Gastroesophageal sphincter (tissue), 4 donors: ENCODE data around the gene OR2S2. TPM values are rescaled to one million over a fixed set of nuclear protein-coding genes. Genes with fewer than 3 reads are reported as not detected.

ENCODE experiments used
- ATAC-seq: fragments of 150-250 bp; one replicate; pipeline ENCODE4 v1.9.1; 2016; ENCODE audit warnings: mild to moderate bottlenecking, moderate library complexity
- H3K27ac ChIP-seq, 4 donors: fragments of 200-600 bp; sonication (generic) in 3 of 4; 1 replicate in 3 of 4; 2 replicates in 1 of 4; pipeline ENCODE4 v1.5.1; 2016 to 2019
- H3K27me3 ChIP-seq: fragments of 200-600 bp; sonication (generic); one replicate; pipeline ENCODE4 v1.5.1; 2019
- H3K36me3 ChIP-seq, 2 donors: fragments of 200-600 bp; sonication (generic); one replicate each; pipeline ENCODE4 v1.5.1; 2019; ENCODE audit warnings: control low read depth in 1 of 2
- H3K4me1 ChIP-seq, 3 donors: fragments of 200-600 bp; sonication (generic); 1 replicate in 2 of 3; 2 replicates in 1 of 3; pipeline ENCODE4 v1.5.1; 2016 to 2019; ENCODE audit warnings: control low read depth in 2 of 3
- H3K4me3 ChIP-seq, 2 donors: fragments of 200-600 bp; sonication (generic); one replicate each; pipeline ENCODE4 v1.5.1; 2019; ENCODE audit warnings: mild to moderate bottlenecking in 1 of 2, moderate library complexity in 1 of 2
- H3K9me3 ChIP-seq, 3 donors: fragments of 200-600 bp; sonication (generic); one replicate each; pipeline ENCODE4 v1.5.1; 2017 to 2019; ENCODE audit warnings: control low read depth in 2 of 3
- CTCF ChIP-seq, 4 experiments: fragments of 200-600 bp in 2 of 4; fragments of 450-650 bp in 2 of 4; sonication (generic) in 1 of 4; IDR thresholded peaks; one replicate each; pipeline ENCODE4 v1.5.1; 2017 to 2019; ENCODE audit warnings: antibody characterized with exemption in 4 of 4, mild to moderate bottlenecking in 2 of 4, moderate library complexity in 2 of 4
- EP300 ChIP-seq: sonication (generic); formaldehyde crosslinking; IDR thresholded peaks from one replicate; pipeline ENCODE4 v1.6.1; 2017; ENCODE audit warnings: antibody characterized with exemption, mild to moderate bottlenecking
- POLR2A ChIP-seq, 2 donors: fragments of 450-650 bp; IDR thresholded peaks; one replicate each; pipeline ENCODE4 v1.6.1; 2017; ENCODE audit warnings: antibody characterized with exemption in 2 of 2, mild to moderate bottlenecking in 2 of 2, moderate library complexity in 1 of 2
- POLR2AphosphoS5 ChIP-seq: sonication (generic); formaldehyde crosslinking; IDR thresholded peaks from one replicate; pipeline ENCODE4 v1.6.1; 2017; ENCODE audit warnings: antibody characterized with exemption
- WGBS, 2 donors: methylation state at CpG; one replicate each; pipeline ENCODE4 v1.1.5; 2018; ENCODE audit warnings: low coverage in 1 of 2; 5-methylcytosine and 5-hydroxymethylcytosine counted together
- total RNA-seq, 4 donors: library from RNA; depleted of rRNA; stranded (reverse); fragments of >200 nt; gene quantifications; one replicate each; pipeline ENCODE4 v1.1.0, GENCODE V29; 2016

The OR2S2 gene
- total RNA-seq, 4 donors from 2014 or later: not detected

GRCh38 chr9:35907711-35908503, 50.0 kb downstream of the OR2S2 start:
- peak; percentile 82 for ATAC-seq
- H3K4me3 ChIP-seq: peak overlapping the region in 1 of 2 donors; percentile 45
- no peaks in the 10 kb centered on the region for H3K36me3 ChIP-seq
- 28 to 52% methylated on average over 4 to 10 of the region's 13 CpGs for WGBS, 2 donors
- H3K4me1 ChIP-seq: peaks cover 25 to 97% (median 69%) of the 10 kb centered on the region in 3 donors
- H3K9me3 ChIP-seq: no peaks in the 10 kb centered on the region
- TF ChIP-seq POLR2AphosphoS5: peak; percentile 81
- TF ChIP-seq EP300: no peak
- peak in 1 of 2 donors; percentile 14 for TF ChIP-seq POLR2A (IDR thresholded peaks at IDR 0.05)
- TF ChIP-seq CTCF (IDR thresholded peaks at IDR 0.05): no peak
- H3K27me3 ChIP-seq: no peaks in the 10 kb centered on the region
- peak overlapping the region; percentile 82 to 96 (median 90) for H3K27ac ChIP-seq

Other genes starting within 250 kb of the OR2S2 start
- 1,000 to 10,000 TPM in 3 of 4 donors, 100 to 1,000 TPM in 1; 888 to 1,583 (median 1,047) TPM for gene TLN1, start 226.0 kb downstream of the OR2S2 start, total RNA-seq
- gene CREB3, start 225.5 kb downstream of the OR2S2 start, total RNA-seq: 100 to 1,000 TPM in 1 of 4 donors, 10 to 100 TPM in 3; 75.0 to 104 (median 83.7) TPM
- 10 to 100 TPM; 35.3 to 81.1 (median 54.3) TPM for gene GBA2, start 208.9 kb downstream of the OR2S2 start, total RNA-seq
- 10 to 100 TPM; 19.7 to 34.4 (median 23.4) TPM for gene RGP1, start 208.9 kb downstream of the OR2S2 start, total RNA-seq
- gene MSMP, start 203.9 kb downstream of the OR2S2 start, total RNA-seq: 1 to 10 TPM in 1 of 4 donors, not detected in 3; 2.0 TPM
- gene NPR2, start 166.6 kb downstream of the OR2S2 start, total RNA-seq: 10 to 100 TPM; 12.7 to 39.3 (median 34.5) TPM
- gene SPAG8, start 145.9 kb downstream of the OR2S2 start, total RNA-seq: 1 to 10 TPM in 3 of 4 donors, under 1 TPM in 1; 0.81 to 2.1 (median 1.4) TPM
- 10 to 100 TPM; 12.7 to 29.4 (median 18.7) TPM for gene HINT2, start 143.1 kb downstream of the OR2S2 start, total RNA-seq
- not detected for gene FAM221B, start 129.4 kb downstream of the OR2S2 start, total RNA-seq
- 10 to 100 TPM; 11.7 to 23.8 (median 18.6) TPM for gene TMEM8B, start 128.9 kb downstream of the OR2S2 start, total RNA-seq
- not detected for gene OR13J1, start 87.8 kb downstream of the OR2S2 start, total RNA-seq
- gene HRCT1, start 52.0 kb downstream of the OR2S2 start, total RNA-seq: 10 to 100 TPM in 3 of 4 donors, 1 to 10 TPM in 1; 4.0 to 32.7 (median 17.0) TPM
- gene SPAAR, start 48.7 kb downstream of the OR2S2 start, total RNA-seq: 1 to 10 TPM in 3 of 4 donors, under 1 TPM in 1; 0.62 to 5.5 (median 2.6) TPM
- 10 to 100 TPM; 12.6 to 29.5 (median 18.6) TPM for gene RECK, start 78.8 kb upstream of the OR2S2 start, total RNA-seq
- 10 to 100 TPM; 52.8 to 76.8 (median 59.8) TPM for gene GLIPR2, start 178.6 kb upstream of the OR2S2 start, total RNA-seq
- gene CCIN, start 211.2 kb upstream of the OR2S2 start, total RNA-seq: 1 to 10 TPM in 2 of 4 donors, under 1 TPM in 1, not detected in 1; 0.31 to 1.7 (median 1.5) TPM
- 100 to 1,000 TPM; 136 to 195 (median 158) TPM for gene CLTA, start 232.8 kb upstream of the OR2S2 start, total RNA-seq